Measurements from ENCODE around the gene TNK2. TPM values are rescaled to one million over a fixed set of nuclear protein-coding genes. Genes with fewer than 3 reads are reported as not detected.
"Not testable (repeated sequence)": the region's sequence is repeated elsewhere in the genome, so short reads cannot be mapped to it uniquely, and the experiment has no call there.

The TNK2 gene
- polyA plus RNA-seq, 3 donors = 35.0 to 45.3 (median 43.8) TPM

- DNase-seq = no peak
Observed at GRCh38 chr3:195823280-195823679, 85.1 kb downstream of the TNK2 start.

- DNase-seq = no peak
Observed at GRCh38 chr3:195822131-195822696, 86.1 kb downstream of the TNK2 start.

GRCh38 chr3:195821403-195822130 is 86.8 kb downstream of the TNK2 start:
- DNase-seq = no peak

GRCh38 chr3:195820901-195821300 is 87.5 kb downstream of the TNK2 start:
- no peak for DNase-seq

- DNase-seq = peak; percentile 52
Observed at GRCh38 chr3:195820186-195820585, 88.2 kb downstream of the TNK2 start.

GRCh38 chr3:195818301-195818700 is 90.0 kb downstream of the TNK2 start:
- no peak for DNase-seq

GRCh38 chr3:195817578-195818135 is 90.7 kb downstream of the TNK2 start:
- DNase-seq = no peak

GRCh38 chr3:195816276-195816913 is 92.0 kb downstream of the TNK2 start:
- DNase-seq = not testable (repeated sequence)

- DNase-seq = no peak
Observed at GRCh38 chr3:195815169-195815771, 93.1 kb downstream of the TNK2 start.

- DNase-seq = no peak
Observed at GRCh38 chr3:195813916-195814640, 94.3 kb downstream of the TNK2 start.

Other genes with a start within 250 kb of the TNK2 start
- gene MUC20, start 187.6 kb downstream of the TNK2 start, polyA plus RNA-seq (ENCODE audit: insufficient read length in 3 of 3) = 10 to 100 TPM; 17.2 to 50.5 (median 39.6) TPM
- 1 to 10 TPM in 2 of 3 donors, under 1 TPM in 1; 0.61 to 2.0 (median 1.0) TPM for gene MUC4, start 96.6 kb downstream of the TNK2 start, polyA plus RNA-seq (ENCODE audit: insufficient read length in 3 of 3)
- gene TFRC, start 173.5 kb upstream of the TNK2 start, polyA plus RNA-seq (ENCODE audit: insufficient read length in 3 of 3) = 10 to 100 TPM; 43.2 to 62.5 (median 46.1) TPM